Cerebellar cortex (tissue), 1 donor: Measurements from ENCODE around the gene C10orf53.
A peak's percentile ranks its signal among the peaks of the same experiment; 100 is the strongest.
"Not testable (repeated sequence)": the region's sequence is repeated elsewhere in the genome, so short reads cannot be mapped to it uniquely, and the experiment has no call there.

Experiments used
- DNase-seq: peaks from one replicate; pipeline ENCODE4 v3.0.0-alpha.2; 2015; ENCODE audit warnings: low spot score

Gene C10orf53

GRCh38 chr10:49688261-49688846 is 8.9 kb downstream of the C10orf53 start:
- peak; percentile 34 for DNase-seq

GRCh38 chr10:49688920-49689319 is 9.5 kb downstream of the C10orf53 start:
- DNase-seq, result no peak

GRCh38 chr10:49689882-49690510 is 10.5 kb downstream of the C10orf53 start:
- no peak for DNase-seq

GRCh38 chr10:49690698-49691356 is 11.4 kb downstream of the C10orf53 start:
- no peak for DNase-seq

- no peak for DNase-seq
Observed at GRCh38 chr10:49691588-49691987, 12.1 kb downstream of the C10orf53 start.

GRCh38 chr10:49694466-49694865 is 15.0 kb downstream of the C10orf53 start:
- no peak for DNase-seq

GRCh38 chr10:49696311-49696710 is 16.9 kb downstream of the C10orf53 start:
- no peak for DNase-seq

GRCh38 chr10:49698679-49699078 is 19.2 kb downstream of the C10orf53 start:
- DNase-seq, result no peak

- DNase-seq, result no peak
Observed at GRCh38 chr10:49700211-49700610, 20.8 kb downstream of the C10orf53 start.

- no peak for DNase-seq
Observed at GRCh38 chr10:49700997-49701396, 21.5 kb downstream of the C10orf53 start.

GRCh38 chr10:49707585-49707984 is 28.1 kb downstream of the C10orf53 start:
- DNase-seq, result no peak

- DNase-seq, result no peak
Observed at GRCh38 chr10:49709934-49710333, 30.5 kb downstream of the C10orf53 start.

GRCh38 chr10:49710966-49711365 is 31.5 kb downstream of the C10orf53 start:
- no peak for DNase-seq

- no peak for DNase-seq
Observed at GRCh38 chr10:49711481-49711880, 32.0 kb downstream of the C10orf53 start.

- no peak for DNase-seq
Observed at GRCh38 chr10:49713266-49713665, 33.8 kb downstream of the C10orf53 start.

GRCh38 chr10:49715157-49715556 is 35.7 kb downstream of the C10orf53 start:
- not testable (repeated sequence) for DNase-seq

GRCh38 chr10:49726593-49726992 is 47.1 kb downstream of the C10orf53 start:
- no peak for DNase-seq

- DNase-seq, result no peak
Observed at GRCh38 chr10:49733866-49734265, 54.4 kb downstream of the C10orf53 start.

- no peak for DNase-seq
Observed at GRCh38 chr10:49734676-49735075, 55.2 kb downstream of the C10orf53 start.

- DNase-seq, result no peak
Observed at GRCh38 chr10:49735161-49735560, 55.7 kb downstream of the C10orf53 start.

GRCh38 chr10:49735848-49736563 is 56.6 kb downstream of the C10orf53 start:
- no peak for DNase-seq

- no peak for DNase-seq
Observed at GRCh38 chr10:49736564-49737113, 57.2 kb downstream of the C10orf53 start.
